ENCODE results near the gene CUBN. TPM values are rescaled to one million over a fixed set of nuclear protein-coding genes. Genes with fewer than 3 reads are reported as not detected.

CUBN gene
- total and polyA plus RNA-seq, 2 of the 13 experiments (the other 11 are each of a cell fraction or from before 2014, with no cell fraction given), result 0.27 to 0.32 TPM

- Histone ChIP-seq H3K27me3 (ENCODE audit: control insufficient read depth in 1 of 2, insufficient read depth in 2 of 2, low read length in 2 of 2) (no peaks in the 10 kb centered on the region), H3K4me1 (ENCODE audit: insufficient read depth, low read length) (no peaks in the 10 kb centered on the region), H3K27ac (ENCODE audit: extremely low read length, insufficient read depth, low read length) (no peak overlapping the region), H3K4me3 (replicated peaks in 1 of 3; ENCODE audit: insufficient read depth in 1 of 3, low read depth in 2 of 3, low read length in 3 of 3) (no peak overlapping the region), H3K36me3 (replicated peaks in 1 of 2; ENCODE audit: control insufficient read depth in 1 of 2, insufficient read depth in 2 of 2, low read length in 2 of 2) (no peaks in the 10 kb centered on the region), H2AFZ (ENCODE audit: low read length) (no peak overlapping the region), H3K4me2 (ENCODE audit: low read depth, low read length) (no peak overlapping the region), H4K20me1 (ENCODE audit: insufficient read depth, low read length) (no peaks in the 10 kb centered on the region), H3K9me3 (ENCODE audit: low read length) (no peaks in the 10 kb centered on the region), H3K79me2 (ENCODE audit: insufficient read depth, low read length) (no peaks in the 10 kb centered on the region), H3K9ac (ENCODE audit: insufficient read depth, low read depth, low read length) (no peak overlapping the region)
- DNase-seq (ENCODE audit: low spot score) (no peak), ATAC-seq (peak; percentile 30; the same call in 1 of the 3 replicates), FAIRE-seq (no peak)
- intact Hi-C loops (cut with micrococcal nuclease; ENCODE audit: unreplicated experiment) (no loop called here), in situ Hi-C loops (cut with HindIII; ENCODE audit: extremely low pct_ligation_motif_present, low pct_unique_long_range_greater_than_20kb) (no loop called here)
- ChIA-PET POLR2A (no interaction called here), CTCF (ENCODE audit: low intra/inter-chr PET ratio, low total read pairs) (no interaction called here)
- BruUV-seq (replicated peaks), result no TSS peak
- TF ChIP-seq GABPA (IDR thresholded peaks at IDR 0.05; ENCODE audit: low read depth, low read length) (no peak), GABPA (CRISPR knock-in tag; IDR thresholded peaks at IDR 0.05; ENCODE audit: low read depth) (peak; percentile 65), YEATS2 (CRISPR knock-in tag; IDR thresholded peaks at IDR 0.05; ENCODE audit: borderline replicate concordance) (no peak), ETV5 (CRISPR knock-in tag; IDR thresholded peaks at IDR 0.05; ENCODE audit: borderline replicate concordance) (peak; percentile 43; the same call in 1 of the 2 replicates), RFX1 (IDR thresholded peaks at IDR 0.05) (0 out of 2 replicates have a peak, but pooled peaks have one; percentile 41), HNRNPUL1 (IDR thresholded peaks at IDR 0.05; ENCODE audit: low read depth, low read length) (no peak), ZNF629 (CRISPR knock-in tag; conservative IDR thresholded peaks at IDR 0.05) (peak; percentile 65), RFX3 (CRISPR knock-in tag; IDR thresholded peaks at IDR 0.05) (peak; percentile 53; the same call in 1 of the 2 replicates), ASH2L (IDR thresholded peaks at IDR 0.05; ENCODE audit: insufficient read length, low read depth, low read length) (no peak)
- 35% methylated on average over 6 of the region's 6 CpGs for WGBS (ENCODE audit: low lambda C conversion rate)
Measured at GRCh38 chr10:16995867-16996529, 133.6 kb downstream of the CUBN start.

DNA sequence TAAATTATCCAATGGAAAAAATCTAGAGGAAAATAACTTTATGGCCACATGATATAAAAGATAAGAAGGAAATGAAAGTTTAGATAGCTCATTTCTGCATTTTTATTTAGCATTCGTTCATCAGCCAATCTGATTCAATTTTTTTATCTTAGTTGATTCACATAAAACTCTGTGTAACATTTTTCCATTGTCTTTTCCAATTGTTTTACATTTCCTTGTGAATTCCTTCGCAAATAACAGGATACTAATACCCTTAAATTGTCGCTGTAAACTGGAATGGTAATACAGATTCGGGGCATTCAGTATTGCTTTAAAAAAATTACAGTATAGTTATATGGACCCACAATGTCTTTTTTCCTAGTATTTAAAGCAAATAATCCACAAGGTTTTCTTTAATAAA is 136.4 kb downstream of the CUBN start:
- no peaks in the 10 kb centered on the region for H3K9me3 ChIP-seq (ENCODE audit: low read length)
- ChIA-PET POLR2A (no interaction called here), CTCF (ENCODE audit: low intra/inter-chr PET ratio, low total read pairs) (no interaction called here)
- TF ChIP-seq ZNF709 (CRISPR knock-in tag; IDR thresholded peaks at IDR 0.05) (no peak), NCOR1 (IDR thresholded peaks at IDR 0.05; ENCODE audit: borderline replicate concordance, low read length) (no peak), PHF5A (CRISPR knock-in tag; IDR thresholded peaks at IDR 0.05; ENCODE audit: low read depth, unreplicated experiment) (no peak)
- H3K4me1 ChIP-seq (ENCODE audit: insufficient read depth, low read length), result peaks cover under 1% of the 10 kb centered on the region; the same call in 1 of the 2 replicates
- intact Hi-C loops (cut with micrococcal nuclease; ENCODE audit: unreplicated experiment) (no loop called here), in situ Hi-C loops (cut with HindIII; ENCODE audit: extremely low pct_ligation_motif_present, low pct_unique_long_range_greater_than_20kb) (no loop called here)
- H3K27me3 ChIP-seq (ENCODE audit: control insufficient read depth in 1 of 2, insufficient read depth in 2 of 2, low read length in 2 of 2), result no peaks in the 10 kb centered on the region
- H4K20me1 ChIP-seq (ENCODE audit: insufficient read depth, low read length), result no peaks in the 10 kb centered on the region
- H3K4me3 ChIP-seq (replicated peaks in 1 of 3; ENCODE audit: insufficient read depth in 1 of 3, low read depth in 2 of 3, low read length in 3 of 3), result no peak overlapping the region
- H3K27ac ChIP-seq (ENCODE audit: extremely low read length, insufficient read depth, low read length), result no peak overlapping the region
- DNase-seq (ENCODE audit: low spot score), result no peak
- WGBS (ENCODE audit: low lambda C conversion rate), result 53% methylated on average over 4 of the region's 4 CpGs
- H3K79me2 ChIP-seq (ENCODE audit: insufficient read depth, low read length), result no peaks in the 10 kb centered on the region
- FAIRE-seq, result no peak
- no peak for ATAC-seq
- no TSS peak for BruUV-seq (replicated peaks)
- H2AFZ ChIP-seq (ENCODE audit: low read length), result no peak overlapping the region
- H3K9ac ChIP-seq (ENCODE audit: insufficient read depth, low read depth, low read length), result no peak overlapping the region
- H3K4me2 ChIP-seq (ENCODE audit: low read depth, low read length), result no peak overlapping the region
- no peaks in the 10 kb centered on the region for H3K36me3 ChIP-seq (replicated peaks in 1 of 2; ENCODE audit: control insufficient read depth in 1 of 2, insufficient read depth in 2 of 2, low read length in 2 of 2)
